KMS-11 (cell line): ENCODE results near the gene ELOA.

Experiments used
- H2AFZ ChIP-seq: fragments of 200-600 bp; sonication (generic); 2 replicates; pipeline ENCODE4 v1.6.1; 2016; ENCODE audit warnings: antibody characterized with exemption, mixed run types, low read depth
- H3K27ac ChIP-seq: fragments of 200-600 bp; sonication (generic); 2 replicates; pipeline ENCODE4 v1.6.1; 2016; ENCODE audit warnings: mild to moderate bottlenecking, mixed run types
- H3K27me3 ChIP-seq: fragments of 200-600 bp; sonication (generic); 2 replicates; pipeline ENCODE4 v1.6.1; 2017; ENCODE audit warnings: mild to moderate bottlenecking, low read depth, mixed run types, moderate library complexity; ENCODE audit not compliant: insufficient read depth
- H3K36me3 ChIP-seq: fragments of 200-600 bp; sonication (generic); 2 replicates; pipeline ENCODE4 v1.6.1; 2017; ENCODE audit warnings: mild to moderate bottlenecking, mixed run types; ENCODE audit not compliant: insufficient read depth
- H3K4me1 ChIP-seq: fragments of 200-600 bp; sonication (generic); 2 replicates; pipeline ENCODE4 v1.6.1; 2016; ENCODE audit warnings: mild to moderate bottlenecking, low read depth, mixed run types; ENCODE audit not compliant: poor library complexity, severe bottlenecking
- H3K4me2 ChIP-seq: fragments of 200-600 bp; sonication (generic); 2 replicates; pipeline ENCODE4 v1.7.0; 2016; ENCODE audit warnings: mild to moderate bottlenecking, mixed run types
- H3K4me3 ChIP-seq: fragments of 200-600 bp; sonication (generic); IDR thresholded peaks from 2 replicates; pipeline ENCODE4 v1.6.1; 2017; ENCODE audit warnings: low read depth, low read length, mixed read lengths; ENCODE audit not compliant: insufficient read depth
- H3K79me2 ChIP-seq: fragments of 200-600 bp; sonication (generic); 2 replicates; pipeline ENCODE4 v1.6.1; 2016; ENCODE audit warnings: low read depth, mixed run types; ENCODE audit not compliant: insufficient read depth
- H3K9ac ChIP-seq: fragments of 200-600 bp; sonication (generic); 2 replicates; pipeline ENCODE4 v1.6.1; 2016; ENCODE audit warnings: mild to moderate bottlenecking, mixed run types
- H4K20me1 ChIP-seq: fragments of 200-600 bp; sonication (generic); 2 replicates; pipeline ENCODE4 v1.6.1; 2016; ENCODE audit warnings: mild to moderate bottlenecking, mixed run types; ENCODE audit not compliant: insufficient read depth
- TF ChIP-seq, protein P1 (sequence below): fragments of 200-600 bp; sonication (generic); conservative IDR thresholded peaks from 2 replicates; pipeline ENCODE4 v1.6.1; 2017; ENCODE audit warnings: low read depth, mild to moderate bottlenecking, antibody characterized with exemption, low read length, moderate library complexity, mixed read lengths

ELOA gene

DNA sequence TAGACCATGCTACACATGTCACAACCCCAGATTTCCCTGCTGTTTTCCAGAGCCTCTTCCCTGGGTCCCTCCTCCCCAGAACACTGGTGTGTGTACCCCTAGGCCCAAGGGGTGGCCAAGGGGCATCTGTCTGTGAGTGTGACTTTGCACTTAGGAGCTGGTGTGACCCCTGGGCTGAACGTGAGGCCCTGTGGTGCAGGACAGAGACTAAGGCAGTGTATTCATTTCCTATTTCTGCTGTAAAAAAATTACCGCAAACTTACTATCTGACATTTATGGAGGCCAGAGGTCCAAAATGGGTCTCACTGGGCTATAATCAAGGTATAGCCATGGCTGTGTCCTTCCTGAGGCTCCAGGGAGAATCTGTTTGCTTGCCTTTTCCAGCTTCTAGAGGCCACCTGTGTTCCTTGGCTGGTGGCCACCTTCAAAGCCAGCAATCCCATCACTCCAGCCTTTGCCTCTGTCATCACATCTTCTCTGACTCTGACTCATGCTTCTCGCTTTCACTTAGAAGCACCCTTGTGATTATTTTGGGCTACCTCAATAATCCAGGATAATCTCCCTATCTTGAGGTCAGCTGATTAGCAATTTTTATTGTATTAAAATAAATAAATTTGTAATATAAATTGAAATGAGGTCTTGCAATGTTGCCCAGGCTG lies 24.0 kb upstream of the ELOA start:
- Histone ChIP-seq H3K27ac (no peak overlapping the region; the same call in 1 of the 2 replicates), H4K20me1 (no peaks in the 10 kb centered on the region; the same call in 1 of the 2 replicates), H3K27me3 (no peaks in the 10 kb centered on the region), H2AFZ (no peak overlapping the region), H3K4me2 (peak overlapping the region; percentile 2), H3K36me3 (no peaks in the 10 kb centered on the region), H3K79me2 (no peaks in the 10 kb centered on the region), H3K4me1 (peaks cover 51% of the 10 kb centered on the region), H3K9ac (no peak overlapping the region), H3K4me3 (no peak overlapping the region)
- TF ChIP-seq, protein P1, sequence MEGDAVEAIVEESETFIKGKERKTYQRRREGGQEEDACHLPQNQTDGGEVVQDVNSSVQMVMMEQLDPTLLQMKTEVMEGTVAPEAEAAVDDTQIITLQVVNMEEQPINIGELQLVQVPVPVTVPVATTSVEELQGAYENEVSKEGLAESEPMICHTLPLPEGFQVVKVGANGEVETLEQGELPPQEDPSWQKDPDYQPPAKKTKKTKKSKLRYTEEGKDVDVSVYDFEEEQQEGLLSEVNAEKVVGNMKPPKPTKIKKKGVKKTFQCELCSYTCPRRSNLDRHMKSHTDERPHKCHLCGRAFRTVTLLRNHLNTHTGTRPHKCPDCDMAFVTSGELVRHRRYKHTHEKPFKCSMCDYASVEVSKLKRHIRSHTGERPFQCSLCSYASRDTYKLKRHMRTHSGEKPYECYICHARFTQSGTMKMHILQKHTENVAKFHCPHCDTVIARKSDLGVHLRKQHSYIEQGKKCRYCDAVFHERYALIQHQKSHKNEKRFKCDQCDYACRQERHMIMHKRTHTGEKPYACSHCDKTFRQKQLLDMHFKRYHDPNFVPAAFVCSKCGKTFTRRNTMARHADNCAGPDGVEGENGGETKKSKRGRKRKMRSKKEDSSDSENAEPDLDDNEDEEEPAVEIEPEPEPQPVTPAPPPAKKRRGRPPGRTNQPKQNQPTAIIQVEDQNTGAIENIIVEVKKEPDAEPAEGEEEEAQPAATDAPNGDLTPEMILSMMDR, result no peak

DNA sequence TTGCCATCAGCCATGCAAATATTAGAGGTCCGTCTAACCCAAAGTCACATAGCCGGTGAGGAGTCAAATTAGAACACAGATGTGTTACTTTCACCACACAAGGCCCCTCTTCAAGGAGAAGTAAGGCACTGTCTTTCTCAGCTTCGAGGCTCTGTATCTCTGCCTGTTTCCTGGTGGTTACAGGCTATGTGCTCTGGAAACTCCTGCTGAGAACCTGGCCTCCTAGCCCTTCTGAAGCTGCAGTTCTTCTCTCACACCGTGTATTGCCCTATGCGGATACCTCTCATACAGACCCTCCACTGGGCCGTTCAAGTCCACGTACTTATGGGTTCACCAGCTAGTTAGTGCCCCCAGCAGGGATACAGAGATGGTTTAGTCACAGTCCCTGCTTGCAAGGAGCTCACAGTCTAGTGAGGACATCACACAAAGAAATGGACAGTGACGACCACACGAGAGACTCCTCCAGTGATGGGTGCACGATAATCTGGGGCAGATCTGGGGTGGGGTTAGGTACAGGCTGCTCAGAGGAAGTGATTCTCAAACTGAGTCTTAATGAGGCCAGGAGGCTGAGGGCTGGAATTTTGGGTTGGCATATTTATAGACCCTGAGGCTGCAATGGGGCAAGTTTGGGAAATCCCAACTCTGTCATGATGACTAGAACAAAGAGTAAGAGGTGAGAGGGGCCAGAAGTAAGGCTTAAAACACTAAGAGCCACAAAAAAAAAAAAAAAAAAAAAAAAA lies 22.8 kb upstream of the ELOA start:
- H3K4me2 ChIP-seq, result peak overlapping the region; percentile 40; the same call in 1 of the 2 replicates
- H3K27me3 ChIP-seq, result no peaks in the 10 kb centered on the region
- TF ChIP-seq, protein P1, result no peak
- H3K79me2 ChIP-seq, result no peaks in the 10 kb centered on the region
- no peak overlapping the region for H3K9ac ChIP-seq
- H3K4me3 ChIP-seq, result no peak overlapping the region
- H3K36me3 ChIP-seq, result no peaks in the 10 kb centered on the region
- H3K27ac ChIP-seq, result peak overlapping the region; percentile 53
- H2AFZ ChIP-seq, result no peak overlapping the region
- no peaks in the 10 kb centered on the region; the same call in 1 of the 2 replicates for H4K20me1 ChIP-seq
- peaks cover 51% of the 10 kb centered on the region for H3K4me1 ChIP-seq

DNA sequence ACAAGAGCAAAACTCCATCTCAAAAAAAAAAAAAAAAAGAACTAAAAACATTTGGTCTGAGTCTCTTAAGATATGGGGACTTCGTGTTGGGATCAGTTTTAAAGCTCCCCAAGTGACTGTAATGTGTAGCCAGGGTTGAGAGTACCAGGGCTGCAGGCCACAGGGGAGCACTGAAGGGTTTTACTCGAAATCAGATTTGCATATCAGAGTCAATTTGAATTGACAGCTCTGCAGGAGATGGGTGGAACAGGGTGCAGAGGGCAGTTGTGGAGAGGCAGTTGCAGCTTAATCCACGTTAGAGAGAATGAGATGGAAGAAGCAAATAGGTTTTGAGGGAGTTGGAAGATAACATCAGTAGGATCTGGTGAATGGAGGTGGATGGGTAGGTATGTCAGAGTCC lies 20.6 kb upstream of the ELOA start:
- TF ChIP-seq, protein P1, result no peak
- H3K36me3 ChIP-seq, result no peaks in the 10 kb centered on the region
- H3K4me1 ChIP-seq, result peaks cover 54% of the 10 kb centered on the region
- H3K9ac ChIP-seq, result no peak overlapping the region
- no peak overlapping the region for H2AFZ ChIP-seq
- H3K4me2 ChIP-seq, result no peak overlapping the region
- no peak overlapping the region for H3K27ac ChIP-seq
- H4K20me1 ChIP-seq, result no peaks in the 10 kb centered on the region; the same call in 1 of the 2 replicates
- no peak overlapping the region for H3K4me3 ChIP-seq
- H3K79me2 ChIP-seq, result no peaks in the 10 kb centered on the region
- H3K27me3 ChIP-seq, result no peaks in the 10 kb centered on the region

DNA sequence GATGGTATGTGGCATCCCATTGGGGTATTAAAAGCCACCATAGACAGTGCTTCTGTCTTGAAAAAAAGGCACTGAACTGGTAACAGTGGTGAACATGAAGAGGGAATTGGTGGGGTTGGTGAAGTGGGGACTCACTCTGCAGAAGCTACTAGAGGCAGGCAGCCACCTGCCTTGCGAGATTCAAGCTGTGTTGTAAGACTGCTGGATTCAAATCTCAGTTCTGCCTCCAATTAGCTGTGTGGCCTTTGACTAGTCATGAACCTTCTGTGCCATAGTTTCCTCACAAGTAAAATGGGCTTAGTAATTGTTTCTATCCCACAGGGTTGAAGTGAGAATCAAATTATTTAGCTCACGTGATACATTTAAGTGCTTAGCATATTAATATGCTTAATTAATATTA lies 16.6 kb upstream of the ELOA start:
- H3K9ac ChIP-seq, result no peak overlapping the region
- no peak overlapping the region for H3K4me2 ChIP-seq
- H3K27me3 ChIP-seq, result no peaks in the 10 kb centered on the region
- H3K4me1 ChIP-seq, result peaks cover 43% of the 10 kb centered on the region
- TF ChIP-seq, protein P1, result no peak
- no peaks in the 10 kb centered on the region for H3K79me2 ChIP-seq
- no peak overlapping the region for H3K27ac ChIP-seq
- H3K36me3 ChIP-seq, result no peaks in the 10 kb centered on the region
- no peaks in the 10 kb centered on the region for H4K20me1 ChIP-seq
- no peak overlapping the region for H2AFZ ChIP-seq
- H3K4me3 ChIP-seq, result no peak overlapping the region
